Activated gamma-delta T cell treated with anti-CD3 and anti-CD28 coated beads, Interleukin-2, amount 50 U/mL, for 16 hours (primary cell): ENCODE measurements around the gene REC114.
"Not testable (repeated sequence)": the region's sequence is repeated elsewhere in the genome, so short reads cannot be mapped to it uniquely, and the experiment has no call there.

Experiments used
- DNase-seq: peaks from one replicate; pipeline ENCODE4 v3.0.0-alpha.2; 2020; ENCODE audit warnings: low read depth

Gene REC114

DNA sequence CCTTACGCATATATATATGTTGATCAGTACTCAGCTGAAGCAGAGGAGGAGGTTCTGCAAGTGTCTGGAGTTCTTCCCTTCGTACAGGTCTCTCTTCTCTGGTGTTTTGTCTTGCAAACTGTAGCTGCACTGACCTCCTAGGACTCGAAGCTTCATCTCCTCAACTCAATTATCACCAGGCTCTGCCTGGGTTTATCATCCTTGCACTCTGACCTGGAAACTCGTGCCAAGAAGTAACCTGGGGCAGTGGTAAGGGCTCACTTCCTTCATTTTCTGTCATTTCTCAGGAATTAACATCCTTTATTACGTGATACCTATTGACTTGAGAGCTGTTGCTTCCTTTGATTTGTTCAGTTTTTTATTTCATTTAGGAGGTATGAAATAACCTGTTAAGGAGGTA, 14.4 kb downstream of the REC114 start:
- DNase-seq = no peak

DNA sequence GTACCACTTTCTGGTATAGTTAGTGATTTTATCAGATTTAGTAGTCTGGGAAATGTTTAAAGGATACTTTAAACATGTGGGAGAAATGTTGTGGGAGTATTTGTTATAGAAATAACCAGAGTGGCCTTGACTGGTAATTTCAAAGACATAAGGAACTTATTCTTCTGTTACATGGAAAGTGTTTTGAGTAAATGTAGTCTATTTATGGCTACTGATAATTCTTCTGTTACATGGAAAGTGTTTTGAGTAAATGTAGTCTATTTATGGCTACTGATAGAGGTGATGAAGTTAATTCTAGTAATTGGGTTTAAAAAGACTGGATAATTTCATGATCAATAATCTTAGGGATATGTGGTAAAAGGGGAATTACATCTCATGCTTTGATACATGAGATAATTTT, 17.7 kb downstream of the REC114 start:
- no peak for DNase-seq

DNA sequence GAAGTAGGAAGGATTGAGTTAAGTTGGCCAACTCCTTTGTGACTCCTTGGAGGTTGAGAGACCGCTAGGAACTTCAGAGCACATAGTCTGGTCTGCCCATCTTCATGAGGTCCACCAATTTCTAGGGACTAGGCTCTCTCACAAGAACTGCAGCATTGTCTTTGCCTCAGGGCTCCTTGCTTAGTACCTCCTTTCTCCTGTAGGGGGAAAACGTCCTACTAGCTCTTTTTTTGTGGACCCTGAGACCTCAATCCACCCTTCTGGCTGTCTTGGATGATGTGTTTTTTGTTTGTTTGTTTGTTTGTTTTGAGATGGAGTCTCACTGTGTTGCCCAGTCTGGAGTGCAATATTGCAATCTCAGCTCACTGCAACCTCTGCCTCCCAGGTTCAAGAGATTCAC, 21.6 kb downstream of the REC114 start:
- DNase-seq = no peak

DNA sequence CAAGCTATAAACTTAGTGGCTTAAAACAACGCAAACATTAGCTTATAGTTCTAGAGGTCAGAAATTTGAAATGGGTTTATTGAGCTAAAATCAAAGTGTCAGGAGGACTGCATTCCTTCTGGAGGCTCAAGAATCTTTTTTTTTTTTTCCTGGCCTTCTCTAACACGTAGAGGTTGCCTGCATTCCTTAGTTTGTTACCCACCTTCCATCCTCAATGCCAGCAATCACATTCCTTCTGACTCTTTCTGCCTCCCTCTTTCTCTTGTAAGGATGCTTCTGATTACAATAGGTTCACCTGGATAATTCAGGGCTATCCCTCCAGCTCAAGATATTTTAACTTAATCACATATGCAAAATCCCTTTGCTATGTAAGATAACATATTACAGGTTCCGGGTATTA, 24.8 kb downstream of the REC114 start:
- no peak for DNase-seq

DNA sequence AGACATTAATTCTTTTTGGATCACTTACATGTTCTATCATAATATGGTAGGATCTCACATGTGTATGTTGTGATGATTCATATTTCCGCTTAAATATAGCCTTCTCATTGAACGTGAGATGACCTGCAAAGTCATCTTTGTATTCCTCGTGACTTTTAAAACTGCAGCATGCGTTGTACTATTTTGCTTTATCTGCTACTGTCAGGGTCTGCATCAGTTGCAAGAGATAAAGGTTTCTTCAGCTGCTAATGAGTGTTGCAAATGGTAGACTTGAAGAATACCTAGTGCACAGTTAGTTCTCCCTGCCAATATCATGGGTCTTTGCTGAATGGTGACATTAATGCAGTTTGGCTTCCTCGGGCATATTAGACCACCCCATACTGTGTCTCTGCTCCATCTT, 31.8 kb downstream of the REC114 start:
- DNase-seq = no peak

DNA sequence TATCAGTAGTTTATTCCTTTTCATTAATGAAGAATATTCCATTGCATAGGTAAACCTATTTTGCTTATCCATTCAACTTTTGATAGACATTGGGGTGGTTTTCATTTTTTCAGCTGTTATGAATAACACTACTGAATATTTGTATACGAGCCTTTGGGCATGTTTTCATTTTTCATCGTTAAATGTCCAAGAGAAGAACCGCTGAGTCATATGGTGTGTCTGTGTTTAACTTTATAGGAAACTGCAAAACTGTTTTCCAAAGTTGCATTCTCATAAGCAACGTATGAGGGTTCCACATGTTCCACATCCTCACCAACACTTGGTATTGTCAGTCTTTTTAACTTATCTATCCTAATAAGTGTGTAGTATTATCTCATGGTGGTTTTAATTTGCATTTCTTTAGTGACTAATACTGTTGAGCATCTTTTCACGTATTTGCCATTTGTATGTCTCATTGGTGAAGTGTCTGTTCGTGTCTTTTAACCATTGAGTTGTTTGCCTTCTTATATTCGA, 33.8 kb downstream of the REC114 start:
- no peak for DNase-seq

DNA sequence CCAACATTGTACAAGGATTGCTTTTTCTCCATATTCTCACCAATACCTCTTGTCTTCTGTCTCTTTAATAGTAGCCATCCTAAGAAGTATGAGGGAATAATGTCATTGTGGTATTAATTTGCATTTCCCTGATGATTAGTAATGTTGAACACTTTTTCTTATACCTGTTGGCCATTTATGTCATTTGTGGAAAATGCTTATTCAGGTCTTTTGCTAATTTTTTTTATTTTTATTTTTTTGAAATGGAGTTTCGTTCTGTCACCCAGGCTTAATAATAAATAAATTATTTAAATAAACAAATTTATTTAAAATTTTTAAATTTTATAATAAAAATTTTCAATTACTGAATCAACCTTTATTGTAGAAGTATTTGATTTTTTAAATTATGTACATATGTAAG, 37.1 kb downstream of the REC114 start:
- no peak for DNase-seq

DNA sequence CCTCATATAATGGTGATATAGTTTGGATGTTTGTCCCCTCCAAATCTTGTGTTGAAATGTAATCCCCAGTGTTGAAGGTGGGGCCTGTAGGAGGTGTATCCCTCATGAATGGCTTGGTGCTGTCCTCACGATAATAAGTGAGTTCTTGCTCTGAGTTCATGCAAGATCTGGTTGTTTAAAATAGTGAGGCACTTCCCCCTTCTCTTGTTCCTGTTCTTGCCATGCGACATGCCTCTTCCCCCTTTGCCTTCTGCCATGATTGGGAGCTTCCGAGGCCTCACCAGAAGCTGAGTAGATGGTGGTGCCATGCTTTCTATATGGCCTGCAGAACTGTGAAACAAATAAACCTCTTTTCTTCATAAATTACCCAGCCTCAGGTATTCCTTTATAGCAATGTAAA, 39.2 kb downstream of the REC114 start:
- no peak for DNase-seq

DNA sequence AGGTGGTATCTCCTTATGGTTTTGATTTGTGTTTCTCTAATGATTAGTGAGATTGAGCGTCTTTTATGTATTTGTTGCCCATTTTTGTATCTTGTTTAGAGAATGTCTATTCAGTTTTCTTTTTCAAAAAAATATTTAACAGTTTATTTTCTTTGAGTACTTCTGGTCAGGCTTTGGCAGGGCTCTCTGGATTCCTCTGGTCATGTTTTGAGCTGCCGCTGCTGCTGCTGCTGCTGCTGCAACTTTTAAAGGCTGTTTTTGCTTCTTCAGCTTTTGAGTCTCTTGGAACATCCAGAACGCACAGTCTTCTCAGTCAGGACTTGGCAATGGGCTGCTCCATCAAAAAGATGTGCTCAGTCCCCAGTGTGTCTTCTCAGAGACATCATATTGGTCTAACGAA, 40.1 kb downstream of the REC114 start:
- no peak for DNase-seq

DNA sequence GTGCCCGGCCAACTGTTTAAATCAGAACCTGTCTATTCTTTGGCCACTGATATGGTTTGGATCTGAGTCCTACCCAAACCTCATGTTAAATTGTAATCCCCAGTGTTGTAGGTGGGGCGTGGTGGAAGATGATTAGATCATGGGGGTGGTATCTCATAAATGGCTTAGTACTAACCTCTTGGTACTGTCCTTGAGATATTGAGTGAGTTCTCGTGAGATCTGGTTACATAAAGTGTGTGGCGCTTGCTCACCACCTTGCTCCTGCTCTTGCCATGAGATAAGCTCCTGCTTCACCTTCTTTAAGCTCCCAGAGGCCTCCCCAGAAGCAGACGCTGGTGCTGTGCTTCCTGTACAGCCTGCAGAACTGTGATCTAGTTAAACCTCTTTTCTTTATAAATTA, 42.4 kb downstream of the REC114 start:
- no peak for DNase-seq

DNA sequence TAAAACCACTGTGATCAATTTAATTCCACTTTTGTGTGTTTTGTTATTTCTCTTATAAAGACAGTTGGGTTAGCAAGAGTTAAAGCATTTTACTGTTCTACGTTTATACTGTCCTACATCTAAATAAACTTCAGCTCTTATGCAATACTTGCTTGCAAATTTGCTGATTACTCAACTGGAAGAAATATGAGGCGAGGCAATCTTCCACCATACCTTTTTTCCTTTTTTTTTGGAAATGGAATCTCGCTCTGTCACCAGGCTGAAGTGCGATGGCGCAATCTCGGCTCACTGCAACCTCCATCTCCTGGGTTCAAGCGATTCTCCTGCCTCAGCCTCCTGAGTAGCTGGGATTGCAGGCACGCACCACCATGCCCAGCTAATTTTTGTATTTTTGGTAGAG, 42.9 kb downstream of the REC114 start:
- not testable (repeated sequence) for DNase-seq

DNA sequence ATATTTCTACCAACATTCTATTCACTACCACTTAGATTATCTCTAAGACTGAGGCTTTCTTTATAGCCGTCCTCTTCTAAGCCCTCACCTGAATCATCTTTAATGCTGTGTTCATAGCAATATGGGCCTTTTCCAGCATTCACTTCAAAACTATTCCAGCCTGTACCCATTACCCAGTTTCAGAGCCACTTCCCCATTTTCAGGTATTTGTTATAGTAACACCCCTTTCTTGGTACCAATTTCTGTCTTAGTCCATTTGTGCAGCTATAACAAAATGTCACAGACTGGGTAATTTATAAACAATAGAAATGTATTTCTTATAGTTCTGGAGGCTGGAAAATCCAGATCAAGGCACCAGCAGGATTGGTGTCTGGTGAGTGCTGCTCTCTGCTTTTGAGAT, 45.7 kb downstream of the REC114 start:
- no peak for DNase-seq

DNA sequence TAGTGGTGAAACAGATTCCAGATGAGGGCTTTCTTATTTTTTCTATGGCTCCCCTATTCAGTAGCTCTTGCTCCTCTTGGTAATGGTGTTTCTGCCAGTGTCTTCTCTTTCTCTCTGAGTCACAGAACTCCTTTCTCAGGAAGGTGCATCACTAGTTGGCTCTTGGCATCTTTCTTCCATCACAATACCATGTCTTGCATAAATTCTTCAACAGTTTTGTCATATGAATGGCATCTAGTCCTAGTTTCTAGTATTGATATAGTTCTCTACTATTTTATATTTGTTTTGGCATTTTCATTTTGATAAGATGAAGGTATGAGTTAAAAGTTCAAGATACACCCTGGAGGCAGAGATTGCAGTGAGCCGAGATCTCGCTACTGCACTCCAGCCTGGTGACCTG, 51.0 kb downstream of the REC114 start:
- no peak for DNase-seq

DNA sequence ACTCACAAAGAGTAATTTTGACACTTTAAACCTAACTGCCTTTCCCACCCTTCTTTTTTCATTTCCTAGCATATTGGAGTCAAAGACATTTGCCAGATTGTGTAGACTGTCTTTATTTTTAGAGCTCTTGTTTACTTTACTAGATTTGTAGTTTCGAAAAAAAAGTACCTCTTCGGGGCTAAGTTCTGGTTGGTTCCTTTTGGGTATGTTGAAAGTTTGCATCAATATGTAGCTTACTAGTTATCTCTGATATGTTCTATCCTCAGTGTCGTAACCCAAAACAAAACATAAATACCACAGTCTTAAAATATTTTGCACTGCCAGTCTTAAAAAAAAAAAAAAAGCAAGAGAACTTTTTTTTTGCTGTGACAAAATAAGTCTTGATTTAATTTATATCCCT, 52.2 kb downstream of the REC114 start:
- DNase-seq = no peak

DNA sequence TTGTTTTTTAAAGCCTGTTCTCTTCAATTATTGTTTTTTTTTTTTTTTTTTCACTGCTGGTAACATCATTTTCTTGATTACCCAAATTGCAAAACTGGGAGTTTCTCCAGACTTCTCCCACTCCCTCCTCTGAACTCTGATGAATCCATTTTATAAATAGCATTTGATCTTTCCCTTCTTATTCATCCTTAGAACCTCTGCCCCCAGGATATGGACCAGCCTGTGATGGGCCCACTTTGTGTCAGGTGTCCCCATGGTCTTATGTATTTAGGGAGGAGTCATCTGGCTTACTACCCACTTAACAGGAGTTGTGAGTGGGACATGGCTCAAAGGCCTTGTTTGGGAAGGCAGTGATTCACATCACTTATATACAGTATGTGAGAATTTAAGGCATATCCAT, 57.7 kb downstream of the REC114 start:
- no peak for DNase-seq

DNA sequence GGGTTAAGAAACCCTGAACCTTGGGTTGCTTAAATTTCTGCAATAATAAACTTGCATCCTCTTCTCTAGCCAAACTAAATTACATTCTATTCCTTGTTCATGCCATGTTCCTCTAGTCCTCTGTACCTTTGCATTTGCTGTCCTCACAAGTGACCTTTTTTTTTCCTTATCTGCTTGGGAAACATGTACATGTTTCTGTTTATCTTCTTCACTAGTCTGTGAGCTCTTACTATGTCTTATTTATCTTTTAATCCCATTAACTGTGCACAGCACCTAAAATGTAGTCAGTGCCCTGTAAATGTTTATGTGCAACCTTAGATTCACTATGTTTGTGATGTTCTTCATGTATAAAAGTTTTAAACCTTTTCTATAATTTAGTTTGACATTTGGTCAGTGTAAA, 61.9 kb downstream of the REC114 start:
- DNase-seq = no peak

DNA sequence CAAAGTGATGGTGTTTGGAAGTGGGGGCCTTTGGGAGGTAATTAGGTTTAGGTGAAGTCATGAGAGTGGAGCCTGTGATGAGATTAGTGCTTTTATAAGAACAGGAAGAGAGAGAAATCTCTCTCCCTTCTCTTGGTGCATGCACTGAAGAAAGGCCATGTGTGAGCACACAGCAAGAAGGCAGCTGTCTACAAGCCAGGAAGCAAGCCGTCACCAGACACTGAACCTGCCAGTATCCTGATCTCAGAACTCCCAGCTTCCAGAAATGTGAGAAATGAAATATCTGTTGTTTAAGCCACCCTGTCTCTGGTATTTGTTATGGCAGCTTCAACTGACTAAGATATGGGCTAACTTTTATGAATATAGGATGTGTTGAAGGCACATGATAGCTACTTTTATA, 72.6 kb downstream of the REC114 start:
- no peak for DNase-seq

DNA sequence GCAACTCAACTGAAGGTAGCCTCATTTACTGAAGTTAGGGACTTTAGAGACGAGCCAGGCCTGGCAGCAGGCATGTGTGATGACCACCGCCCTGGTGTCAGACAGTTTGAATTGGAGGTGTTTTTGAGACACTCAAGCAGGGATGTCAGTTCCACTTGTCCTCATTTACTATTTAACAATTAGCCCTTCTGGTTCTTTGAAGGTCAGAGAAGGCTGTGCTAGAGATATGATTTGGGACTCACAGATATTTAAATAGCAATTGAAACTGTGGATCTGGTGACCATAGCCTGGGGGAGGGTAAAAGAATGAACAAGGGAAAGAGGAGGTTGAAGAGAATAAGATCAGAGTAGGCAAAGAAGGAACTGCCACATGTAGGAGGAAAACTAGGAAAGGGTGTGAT, 74.6 kb downstream of the REC114 start:
- DNase-seq = no peak

DNA sequence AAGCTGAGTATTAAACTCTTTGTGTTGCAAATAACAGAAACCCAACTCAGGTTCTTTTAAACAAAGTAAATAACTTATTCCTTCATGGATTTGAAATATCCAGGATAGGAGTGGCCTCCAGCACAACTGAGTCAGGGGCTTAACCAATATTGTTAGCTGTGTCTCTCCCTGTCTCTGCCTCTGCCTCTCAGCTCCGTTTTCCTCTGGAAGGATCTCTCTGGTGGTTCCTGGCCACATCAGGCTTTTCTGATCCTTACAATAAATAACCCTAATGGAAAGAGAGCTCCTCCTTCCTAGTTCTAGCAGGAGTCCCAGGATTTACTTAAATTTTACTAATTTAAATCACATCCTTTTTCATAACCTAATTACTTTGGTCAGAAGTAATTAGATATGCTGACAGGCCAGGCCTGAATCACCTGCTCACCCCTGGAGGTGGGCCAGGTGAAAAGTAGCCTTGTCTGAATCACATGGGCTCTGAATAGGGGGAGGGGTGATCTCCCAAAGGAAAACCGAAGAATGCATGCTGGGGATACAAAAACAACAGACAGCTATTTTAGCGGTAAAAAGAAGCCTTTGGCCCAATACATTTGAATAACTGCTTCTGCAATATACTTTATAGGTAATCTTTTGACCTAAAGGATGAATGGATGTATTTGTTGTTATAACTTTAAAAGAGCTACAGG, 75.4 kb downstream of the REC114 start:
- DNase-seq = no peak

DNA sequence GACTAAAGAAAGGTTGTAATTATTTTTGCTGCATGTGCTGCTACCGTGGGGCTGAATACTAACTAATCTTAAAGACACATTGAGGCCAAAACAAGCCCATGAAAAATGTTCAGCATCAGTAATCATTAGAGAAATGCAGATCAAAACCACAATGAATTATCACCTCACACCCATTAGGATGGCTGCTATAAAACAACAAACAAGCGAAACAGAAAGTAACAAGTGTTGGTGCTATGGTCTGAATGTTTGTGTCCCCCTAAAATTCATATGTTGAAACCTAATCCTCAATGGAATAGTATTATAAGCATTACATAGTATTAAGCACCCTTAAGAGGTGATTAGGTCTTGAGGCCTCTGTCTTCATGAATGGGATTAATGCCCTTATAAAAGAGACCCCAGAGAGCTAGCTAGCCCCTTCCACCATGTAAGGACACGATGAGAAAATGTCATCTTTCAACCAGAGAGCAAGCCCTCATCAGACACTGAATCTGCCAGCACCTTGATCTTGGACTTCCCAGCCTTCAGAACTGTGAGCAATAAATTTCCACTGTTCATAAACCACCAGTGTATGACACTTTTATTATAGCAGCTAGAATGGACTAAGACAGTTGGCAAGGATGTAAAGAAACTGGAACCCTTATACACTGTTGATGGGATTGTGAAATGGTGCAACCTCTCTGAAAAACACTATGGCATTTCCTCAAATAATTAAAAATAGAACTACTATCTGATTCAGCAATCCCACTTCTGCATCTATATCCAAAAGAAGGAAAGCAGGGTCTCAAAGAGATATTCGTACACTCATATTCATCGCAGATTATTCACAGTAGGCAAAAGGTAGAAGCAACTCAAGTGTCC, 76.1 kb downstream of the REC114 start:
- DNase-seq = no peak

DNA sequence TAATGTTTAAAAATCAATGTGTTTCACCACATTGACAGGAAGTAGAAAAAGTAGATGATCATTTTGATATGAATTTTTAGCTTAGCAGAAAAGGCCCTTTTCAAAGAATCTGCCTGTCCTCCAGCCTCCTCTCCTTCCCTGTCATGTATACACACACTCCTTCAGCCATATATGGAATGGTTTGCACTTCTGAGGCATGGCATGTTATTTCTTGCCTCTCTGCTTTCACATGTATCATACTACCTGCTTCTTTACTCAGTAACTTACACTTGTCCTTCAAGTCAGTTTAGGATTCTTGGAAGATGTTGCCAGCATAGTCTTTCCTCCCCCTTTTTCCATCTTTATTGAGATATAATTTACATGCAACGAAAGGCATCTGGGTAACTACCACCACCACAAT, 79.0 kb downstream of the REC114 start:
- DNase-seq = no peak

DNA sequence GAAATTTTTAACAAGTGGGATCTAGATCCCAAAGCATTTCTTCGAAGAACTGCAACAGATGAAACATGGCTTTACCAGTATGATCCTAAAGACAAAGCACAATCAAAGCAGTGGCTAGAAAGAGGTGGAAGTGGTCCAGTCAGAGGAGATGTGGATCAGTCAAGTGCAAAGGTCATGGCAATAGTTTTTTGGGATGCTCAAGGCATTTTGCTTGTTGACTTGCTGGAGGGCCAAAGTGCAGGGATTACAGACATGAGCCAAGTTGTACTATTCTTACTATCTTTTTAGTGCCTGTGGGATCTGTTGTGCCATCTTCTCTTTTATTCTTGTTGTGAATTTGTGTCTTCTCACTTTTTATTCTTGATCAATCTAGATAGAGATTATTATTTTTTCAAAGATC, 82.0 kb downstream of the REC114 start:
- no peak for DNase-seq

DNA sequence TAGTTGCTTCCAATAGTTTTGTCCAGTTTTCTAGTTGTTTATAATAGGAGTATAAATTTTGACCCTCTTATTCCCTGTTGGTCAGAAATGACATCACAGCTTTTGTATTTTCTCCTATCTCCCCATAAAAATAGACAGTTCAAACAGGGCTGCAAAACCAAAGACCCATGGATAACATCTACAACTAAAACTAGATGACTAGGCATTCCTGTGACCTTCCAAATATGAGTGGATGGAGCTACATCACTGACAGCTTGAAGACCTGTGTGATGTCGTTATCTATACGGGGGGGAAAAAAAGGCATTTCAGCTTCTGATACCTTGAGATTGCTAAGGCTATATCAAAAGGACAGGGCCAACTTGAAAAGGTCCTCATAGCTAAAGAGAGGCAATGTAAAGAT, 84.6 kb downstream of the REC114 start:
- no peak for DNase-seq

DNA sequence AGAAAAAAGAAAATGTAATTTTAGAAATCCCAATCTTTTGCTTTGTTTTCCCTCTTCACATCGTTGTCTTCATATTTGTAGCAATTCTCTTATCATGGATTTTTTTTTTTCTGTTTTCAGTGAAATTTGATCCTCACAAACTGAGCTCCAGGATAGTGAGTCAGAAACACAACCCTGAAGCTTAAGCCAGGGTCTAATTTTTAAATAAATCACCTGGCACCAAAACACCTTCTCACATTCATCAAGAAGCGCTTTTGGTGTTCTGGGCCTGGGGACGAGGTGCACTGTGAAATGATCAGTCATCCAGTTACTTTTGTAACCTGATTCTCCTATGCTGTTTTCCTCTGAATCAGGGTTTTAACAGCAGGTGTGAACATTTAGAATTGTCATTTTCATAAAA, 87.7 kb downstream of the REC114 start:
- DNase-seq = no peak
